G401 (cell line): ENCODE results near the gene TOP2A. TPM values are rescaled to one million over a fixed set of nuclear protein-coding genes. Genes with fewer than 3 reads are reported as not detected.

ENCODE experiments used
- DNase-seq: peaks from one replicate; pipeline ENCODE4 v3.0.0-alpha.2; 2015; ENCODE audit warnings: low spot score
- in situ Hi-C: cut with HindIII; loops from 2 replicates; pipeline ENCODE4 v1.10.0; 2016; ENCODE audit warnings: low sequenced_read_pairs, mixed read lengths
- total RNA-seq: library from RNA; depleted of rRNA; stranded (reverse); fragments of >200 nt; shearing (Covaris generic); gene quantifications from 2 replicates; pipeline ENCODE4 v1.2.3, GENCODE V29; 2014

TOP2A gene
- total RNA-seq, 1 experiment from 2014 or later = 277 TPM

- in situ Hi-C loops = no loop called here
- no peak for DNase-seq
Measured at GRCh38 chr17:40351359-40352236, 66.1 kb downstream of the TOP2A start.

GRCh38 chr17:40350689-40351358, 66.9 kb downstream of the TOP2A start:
- in situ Hi-C loops = no loop called here
- DNase-seq = no peak

GRCh38 chr17:40349895-40350688, 67.6 kb downstream of the TOP2A start:
- DNase-seq = no peak
- in situ Hi-C loops = no loop called here

- in situ Hi-C loops = no loop called here
- DNase-seq = no peak
Measured at GRCh38 chr17:40349477-40349894, 68.2 kb downstream of the TOP2A start.

DNA sequence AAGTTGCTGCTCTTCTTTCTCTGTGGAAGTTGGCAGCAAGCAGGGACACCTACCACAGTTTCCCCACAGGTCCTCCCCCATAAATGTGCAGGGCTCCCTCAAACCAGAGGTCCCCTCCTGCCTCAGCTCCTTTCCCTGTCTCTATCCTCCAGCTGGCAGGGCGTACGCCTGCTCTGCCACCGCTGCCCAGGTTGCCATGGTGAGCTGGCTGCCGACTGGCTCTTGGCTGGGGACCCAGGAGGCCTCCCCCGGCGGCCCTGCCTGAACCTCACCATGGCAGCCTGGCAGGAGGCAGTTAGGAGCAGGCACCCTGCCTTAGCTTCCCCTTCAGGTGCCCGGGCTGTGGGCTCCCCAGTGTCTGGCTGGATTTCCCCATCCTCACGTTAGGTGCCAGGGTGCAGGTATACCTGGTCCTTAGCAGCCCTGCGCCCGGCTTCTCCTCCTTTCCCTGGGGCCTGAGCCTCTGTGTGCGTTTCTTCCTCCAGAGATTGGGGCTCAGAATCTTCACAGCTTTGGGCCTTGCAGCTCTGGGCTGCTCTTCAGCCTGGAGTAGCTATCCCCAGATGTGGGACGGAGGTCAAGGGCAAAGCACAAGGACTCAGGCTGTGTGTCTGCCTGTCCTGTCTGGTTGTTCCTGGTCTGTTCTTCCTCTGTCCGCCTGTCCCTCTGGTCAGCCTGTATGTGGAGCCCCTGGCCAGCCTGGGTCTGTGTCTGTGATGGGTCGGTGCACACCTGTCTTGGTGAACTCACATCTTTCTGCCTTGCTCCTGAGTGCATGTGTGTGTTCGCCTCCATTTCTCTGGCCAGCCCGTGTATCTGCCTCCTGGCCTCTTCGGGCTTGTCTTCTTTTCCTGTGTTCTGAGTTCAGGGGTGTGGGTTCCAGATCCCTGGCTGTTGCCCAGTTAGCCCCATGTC, 68.9 kb downstream of the TOP2A start:
- in situ Hi-C loops = no loop called here
- DNase-seq = peak; percentile 50

DNA sequence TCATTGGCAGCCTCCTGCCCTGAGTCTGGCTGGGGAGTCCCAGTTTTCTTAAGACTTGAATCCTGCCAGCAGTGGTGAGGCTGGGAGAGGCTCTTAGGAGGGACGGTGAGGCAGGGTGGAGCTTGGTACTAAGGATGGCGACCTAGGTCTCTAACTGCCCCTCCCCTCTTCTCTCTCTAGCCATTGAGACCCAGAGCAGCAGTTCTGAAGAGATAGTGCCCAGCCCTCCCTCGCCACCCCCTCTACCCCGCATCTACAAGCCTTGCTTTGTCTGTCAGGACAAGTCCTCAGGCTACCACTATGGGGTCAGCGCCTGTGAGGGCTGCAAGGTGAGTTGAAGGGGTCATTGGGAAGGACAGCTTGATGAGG, 69.6 kb downstream of the TOP2A start:
- in situ Hi-C loops = no loop called here
- no peak for DNase-seq

- in situ Hi-C loops = no loop called here
- DNase-seq = no peak
Measured at GRCh38 chr17:40347319-40348135, 70.2 kb downstream of the TOP2A start.

GRCh38 chr17:40346765-40347158, 70.9 kb downstream of the TOP2A start:
- DNase-seq = no peak
- in situ Hi-C loops = no loop called here

DNA sequence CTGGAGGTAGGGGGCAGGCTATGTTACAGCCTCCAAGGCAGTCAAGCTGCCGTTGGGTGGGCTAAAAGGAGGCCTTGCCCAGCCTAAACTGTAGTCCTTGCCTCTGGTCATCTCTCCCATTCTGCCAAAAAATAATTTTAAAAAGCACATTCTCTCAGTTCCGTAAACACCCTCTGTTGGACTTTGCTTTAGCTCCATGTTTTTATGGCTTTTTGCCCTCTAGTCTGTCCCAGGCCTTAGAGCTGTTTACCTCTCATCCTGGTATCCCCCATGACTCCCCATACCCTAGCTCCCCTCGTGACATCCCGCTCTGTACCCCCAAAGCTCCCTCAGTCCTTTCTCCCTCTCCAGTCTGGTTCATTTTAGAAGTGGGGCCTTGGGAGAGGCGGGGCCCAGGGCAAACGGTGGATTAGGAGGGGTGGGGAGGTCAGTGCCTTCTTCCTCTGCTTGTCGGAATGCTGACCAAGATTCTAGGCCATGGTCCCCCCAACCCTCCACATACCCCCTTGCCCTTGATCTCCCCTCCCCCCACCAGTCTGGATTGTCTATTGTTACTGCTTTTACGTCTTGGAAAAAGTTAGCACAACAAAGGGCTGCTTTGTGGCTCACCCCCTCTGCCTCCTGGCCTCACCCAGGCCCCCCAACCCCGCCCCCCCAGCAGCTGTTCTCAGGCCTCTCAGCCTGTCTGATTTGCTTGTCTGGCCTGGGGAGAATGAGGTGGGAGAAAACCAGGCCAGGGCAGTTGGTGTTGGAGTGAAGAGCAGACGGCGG, 71.5 kb downstream of the TOP2A start:
- no peak for DNase-seq

GRCh38 chr17:40345161-40345993, 72.3 kb downstream of the TOP2A start:
- in situ Hi-C loops = no loop called here
- no peak for DNase-seq

More for the DNA sequence above, 71.5 kb downstream of the TOP2A start:
- in situ Hi-C loops = no loop called here

GRCh38 chr17:40344421-40345160, 73.1 kb downstream of the TOP2A start:
- DNase-seq = no peak
- in situ Hi-C loops = no loop called here

- in situ Hi-C loops = no loop called here
- DNase-seq = no peak
Measured at GRCh38 chr17:40343219-40344119, 74.2 kb downstream of the TOP2A start.

- DNase-seq = no peak
- in situ Hi-C loops = no loop called here
Measured at GRCh38 chr17:40342504-40343218, 75.0 kb downstream of the TOP2A start.

- in situ Hi-C loops = no loop called here
- no peak for DNase-seq
Measured at GRCh38 chr17:40341808-40342503, 75.7 kb downstream of the TOP2A start.
